HUES48 (cell line): ENCODE data around the gene HOXB2.
"Not testable (repeated sequence)": the region's sequence is repeated elsewhere in the genome, so short reads cannot be mapped to it uniquely, and the experiment has no call there.

Source experiments
- H3K27ac ChIP-seq: one replicate; pipeline ENCODE4 v1.7.0; 2013; ENCODE audit warnings: low read depth, low read length, inconsistent platforms
- H3K27me3 ChIP-seq: 2 replicates; pipeline ENCODE4 v1.6.1; 2013; ENCODE audit warnings: mild to moderate bottlenecking, low read length; ENCODE audit not compliant: control insufficient read depth, insufficient read depth
- H3K36me3 ChIP-seq: 2 replicates; pipeline ENCODE4 v1.6.1; 2013; ENCODE audit warnings: low read length; ENCODE audit not compliant: control insufficient read depth, insufficient read depth
- H3K4me1 ChIP-seq: 2 replicates; pipeline ENCODE4 v1.6.1; 2013; ENCODE audit warnings: mild to moderate bottlenecking, low read length; ENCODE audit not compliant: control insufficient read depth, insufficient read depth
- H3K4me3 ChIP-seq: 2 replicates; pipeline ENCODE4 v1.5.1; 2013; ENCODE audit warnings: mild to moderate bottlenecking, low read depth, low read length
- H3K9ac ChIP-seq: 2 replicates; pipeline ENCODE4 v1.6.1; 2013; ENCODE audit warnings: mild to moderate bottlenecking, low read depth, low read length, moderate library complexity
- H3K9me3 ChIP-seq: 2 replicates; pipeline ENCODE4 v1.6.1; 2013; ENCODE audit warnings: low read length; ENCODE audit not compliant: control insufficient read depth, insufficient read depth

Gene HOXB2

DNA sequence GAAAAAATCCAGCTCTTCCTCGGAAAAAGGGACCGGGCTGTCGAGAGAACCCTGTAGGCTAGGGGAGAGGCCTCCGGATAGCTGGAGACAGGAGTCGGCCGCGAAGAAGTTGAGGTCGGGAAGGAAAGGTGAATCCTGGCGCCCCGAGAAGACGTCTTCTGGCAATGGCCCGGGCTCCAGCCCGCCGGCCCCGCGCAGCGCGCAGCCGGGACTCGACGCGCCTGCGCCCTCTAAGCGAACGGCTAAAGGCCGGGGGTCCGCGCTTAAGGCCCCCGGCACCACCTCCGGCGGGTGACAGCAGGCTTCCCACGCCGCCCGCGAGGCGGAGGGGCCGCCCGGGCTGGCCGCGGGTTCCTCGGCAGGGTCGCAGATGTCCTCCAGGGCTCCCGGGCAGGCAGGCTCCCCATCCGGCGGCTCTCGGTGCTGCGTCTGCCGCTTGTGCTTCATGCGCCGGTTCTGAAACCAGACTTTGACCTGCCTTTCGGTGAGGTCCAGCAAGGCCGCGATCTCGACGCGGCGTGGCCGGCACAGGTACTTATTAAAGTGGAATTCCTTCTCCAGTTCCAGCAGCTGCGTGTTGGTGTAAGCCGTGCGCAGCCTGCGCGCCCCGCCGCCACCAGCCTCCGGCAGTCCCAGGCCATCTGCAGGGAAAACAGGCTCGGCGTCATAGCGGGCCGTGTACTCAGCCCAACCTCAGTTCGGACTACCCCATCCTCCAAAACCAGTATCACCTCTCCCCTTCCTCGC lies 1.6 kb downstream of the HOXB2 start:
- Histone ChIP-seq H3K27me3 (peaks cover 98% of the 10 kb centered on the region), H3K4me3 (peak overlapping the region; percentile 59), H3K9me3 (no peaks in the 10 kb centered on the region), H3K9ac (no peak overlapping the region), H3K4me1 (peaks cover 44% of the 10 kb centered on the region), H3K27ac (no peak overlapping the region), H3K36me3 (no peaks in the 10 kb centered on the region)

DNA sequence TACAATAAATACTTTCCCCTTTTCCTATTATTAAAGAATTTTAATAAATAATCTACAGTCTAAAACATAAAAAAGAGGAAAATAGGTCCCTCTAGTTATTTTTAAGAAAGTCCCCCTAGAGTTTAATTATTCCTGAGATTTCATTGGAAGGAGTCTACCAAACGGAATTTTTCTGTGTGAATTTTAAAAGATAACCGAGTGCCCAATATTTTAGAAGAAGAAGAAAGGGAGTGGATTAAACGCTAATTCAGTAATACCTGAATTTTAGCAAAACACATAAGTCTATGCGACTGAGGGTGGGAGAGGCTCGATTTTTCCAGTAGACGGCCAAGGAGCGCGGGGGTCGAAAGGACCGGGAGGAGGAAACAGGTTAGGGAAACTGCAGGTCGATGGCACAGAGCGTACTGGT lies 2.2 kb downstream of the HOXB2 start:
- no peak overlapping the region for H3K9ac ChIP-seq
- H3K4me1 ChIP-seq: peaks cover 40% of the 10 kb centered on the region
- H3K27me3 ChIP-seq: peaks cover 95% of the 10 kb centered on the region
- H3K9me3 ChIP-seq: no peaks in the 10 kb centered on the region
- no peak overlapping the region for H3K27ac ChIP-seq
- H3K4me3 ChIP-seq: peak overlapping the region; percentile 59
- no peaks in the 10 kb centered on the region for H3K36me3 ChIP-seq

DNA sequence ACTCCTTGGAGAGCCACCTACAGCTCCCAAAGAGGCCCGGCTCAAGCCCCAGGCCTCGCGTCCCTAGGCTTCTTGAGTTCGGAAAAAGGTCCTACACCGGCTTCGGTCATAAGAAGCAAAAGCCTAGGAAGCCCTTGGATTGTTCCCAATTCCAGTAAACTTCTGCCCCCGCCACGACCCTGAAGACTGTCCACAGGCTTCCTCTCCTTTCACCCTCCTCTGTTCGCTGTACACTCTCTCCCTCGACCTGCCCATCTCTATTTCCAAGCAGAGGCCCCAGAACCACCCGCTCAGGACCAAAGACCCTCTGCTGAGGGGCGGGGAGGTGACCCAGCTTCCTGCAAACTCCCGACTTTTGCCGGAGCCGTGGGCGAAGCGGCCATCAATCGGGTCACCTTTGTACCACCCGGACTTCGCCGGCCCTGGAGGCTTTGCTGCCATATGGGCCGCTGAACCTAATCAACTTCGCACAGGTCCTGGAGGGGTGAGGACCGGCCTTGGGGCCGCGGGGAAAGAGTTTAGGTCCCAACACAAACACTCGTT lies 2.7 kb downstream of the HOXB2 start:
- Histone ChIP-seq H3K27ac (no peak overlapping the region), H3K36me3 (no peaks in the 10 kb centered on the region), H3K9ac (no peak overlapping the region), H3K4me1 (peaks cover 35% of the 10 kb centered on the region), H3K27me3 (peaks cover 95% of the 10 kb centered on the region), H3K4me3 (peak overlapping the region; percentile 59), H3K9me3 (no peaks in the 10 kb centered on the region)

DNA sequence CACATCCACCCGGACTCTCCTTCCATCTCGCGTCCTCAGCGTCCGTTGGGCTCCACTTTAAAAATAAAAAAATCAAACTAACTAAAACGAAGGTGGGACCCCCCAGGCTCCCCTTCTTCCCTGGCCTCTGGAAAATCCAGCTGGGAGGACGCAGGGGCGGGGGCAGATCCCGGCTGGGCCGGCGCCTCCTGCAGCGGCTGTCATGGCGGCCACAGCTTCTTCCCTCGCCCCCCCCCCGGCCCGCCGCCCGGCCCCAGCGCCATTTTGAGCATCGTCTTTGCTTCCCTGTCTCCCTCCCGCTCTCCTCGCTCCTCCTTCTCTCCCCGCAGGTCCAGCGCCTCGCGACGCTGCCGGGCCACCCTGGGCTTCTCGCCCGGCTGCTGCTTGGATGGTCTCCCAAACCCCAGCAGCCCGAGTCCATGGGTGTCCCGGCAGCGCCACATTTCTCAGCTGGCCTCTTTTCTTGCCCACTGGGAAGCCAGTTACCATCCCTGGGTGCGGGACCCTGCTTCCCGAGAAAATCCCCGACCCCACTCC lies 3.3 kb downstream of the HOXB2 start:
- no peak overlapping the region for H3K27ac ChIP-seq
- peaks cover 92% of the 10 kb centered on the region for H3K27me3 ChIP-seq
- peaks cover 29% of the 10 kb centered on the region for H3K4me1 ChIP-seq
- H3K4me3 ChIP-seq: peak overlapping the region; percentile 59
- no peaks in the 10 kb centered on the region for H3K9me3 ChIP-seq
- no peaks in the 10 kb centered on the region for H3K36me3 ChIP-seq
- no peak overlapping the region for H3K9ac ChIP-seq

DNA sequence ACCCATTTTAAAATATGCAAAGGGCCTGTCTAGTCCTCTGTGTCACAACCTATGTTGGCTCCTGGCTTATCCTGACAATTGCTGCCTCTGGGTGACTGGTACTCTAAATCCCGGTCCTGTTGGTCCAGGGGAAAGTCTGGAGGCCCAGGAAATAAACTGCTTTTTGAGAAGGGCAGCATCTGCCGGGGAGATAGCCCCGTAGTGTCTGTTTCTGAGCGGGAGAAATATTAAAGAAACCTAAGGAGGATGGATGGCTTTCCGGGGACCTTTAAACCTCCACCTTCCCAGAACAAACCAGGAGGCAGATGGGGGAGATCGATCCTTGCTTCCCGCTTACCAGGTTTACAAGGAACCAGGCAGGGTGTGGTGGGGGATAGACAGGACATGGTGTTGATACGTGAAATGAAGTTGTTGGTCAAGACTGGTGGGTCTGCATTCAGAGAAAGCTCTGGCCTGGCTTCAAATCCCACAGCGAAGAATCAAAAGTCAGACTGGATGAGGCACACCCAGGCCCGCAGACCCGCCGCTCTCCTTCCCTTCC lies 3.8 kb downstream of the HOXB2 start:
- H3K9ac ChIP-seq: no peak overlapping the region
- peaks cover 26% of the 10 kb centered on the region for H3K4me1 ChIP-seq
- H3K36me3 ChIP-seq: no peaks in the 10 kb centered on the region
- peak overlapping the region; percentile 59 for H3K4me3 ChIP-seq
- H3K27me3 ChIP-seq: peaks cover 91% of the 10 kb centered on the region
- H3K9me3 ChIP-seq: no peaks in the 10 kb centered on the region
- H3K27ac ChIP-seq: no peak overlapping the region

DNA sequence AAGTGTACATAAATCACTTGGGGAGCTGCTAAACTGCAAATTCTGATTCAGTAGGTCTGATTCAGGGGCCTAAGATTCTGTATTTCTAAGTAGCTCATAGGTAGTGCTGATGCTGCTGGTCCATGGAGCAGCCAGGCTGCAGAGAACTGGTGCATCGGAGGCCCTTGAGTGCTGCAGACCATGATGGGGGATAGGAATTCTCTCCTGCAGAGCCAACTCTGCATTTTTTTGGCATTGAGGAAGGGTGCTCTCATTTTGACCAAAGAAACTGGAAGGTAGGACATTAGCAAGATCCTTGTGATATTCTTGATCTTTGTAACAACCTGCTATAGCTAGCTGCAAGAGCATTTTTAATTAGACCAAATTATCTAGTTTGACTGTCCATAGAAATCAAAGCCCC lies 4.7 kb downstream of the HOXB2 start:
- peaks cover 26% of the 10 kb centered on the region for H3K4me1 ChIP-seq
- no peaks in the 10 kb centered on the region for H3K9me3 ChIP-seq
- no peaks in the 10 kb centered on the region for H3K36me3 ChIP-seq
- H3K4me3 ChIP-seq: no peak overlapping the region
- H3K27ac ChIP-seq: no peak overlapping the region
- no peak overlapping the region for H3K9ac ChIP-seq
- H3K27me3 ChIP-seq: peaks cover 82% of the 10 kb centered on the region

DNA sequence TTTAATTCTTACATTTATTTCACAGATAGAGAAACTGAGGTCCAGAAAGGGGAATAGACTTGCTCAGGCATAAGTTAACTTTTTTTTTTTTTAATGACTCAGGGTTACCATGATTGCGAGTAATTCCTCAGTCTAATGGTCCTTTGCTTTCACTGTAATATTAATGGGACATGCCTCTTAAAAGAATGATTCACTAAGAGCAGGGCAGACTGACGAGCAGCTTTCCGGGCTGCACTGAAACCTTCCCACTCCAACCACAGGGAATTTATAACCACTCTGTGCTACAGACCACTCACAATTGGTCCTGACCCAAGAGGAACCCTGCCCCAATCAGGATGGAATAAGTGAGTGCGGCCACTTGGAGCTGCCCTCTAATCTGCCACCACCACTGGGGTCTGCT lies 5.7 kb downstream of the HOXB2 start:
- Histone ChIP-seq H3K4me3 (no peak overlapping the region), H3K27me3 (peaks cover 76% of the 10 kb centered on the region), H3K9me3 (no peaks in the 10 kb centered on the region), H3K36me3 (no peaks in the 10 kb centered on the region), H3K4me1 (peaks cover 26% of the 10 kb centered on the region), H3K9ac (no peak overlapping the region), H3K27ac (no peak overlapping the region)

DNA sequence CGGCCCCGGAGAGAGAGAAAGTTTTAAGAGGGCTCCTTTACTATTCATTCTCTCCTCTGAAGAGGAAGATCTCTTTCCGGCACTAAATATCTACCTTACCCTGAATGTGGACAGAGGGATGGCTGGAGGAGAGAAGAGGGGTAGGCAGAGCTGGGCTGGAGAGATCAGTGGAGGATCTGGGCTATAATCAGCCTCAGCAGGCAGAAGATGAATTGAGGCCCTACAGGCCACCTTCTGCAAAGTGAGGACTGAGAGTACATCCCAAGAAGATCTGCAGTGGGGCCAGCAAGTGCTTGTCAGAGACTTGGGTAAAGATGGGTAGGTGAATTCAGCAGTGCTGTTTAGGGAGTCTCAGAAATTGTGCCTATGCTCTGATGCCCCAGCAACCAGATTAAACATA lies 7.6 kb downstream of the HOXB2 start:
- H3K27me3 ChIP-seq: peaks cover 76% of the 10 kb centered on the region

DNA sequence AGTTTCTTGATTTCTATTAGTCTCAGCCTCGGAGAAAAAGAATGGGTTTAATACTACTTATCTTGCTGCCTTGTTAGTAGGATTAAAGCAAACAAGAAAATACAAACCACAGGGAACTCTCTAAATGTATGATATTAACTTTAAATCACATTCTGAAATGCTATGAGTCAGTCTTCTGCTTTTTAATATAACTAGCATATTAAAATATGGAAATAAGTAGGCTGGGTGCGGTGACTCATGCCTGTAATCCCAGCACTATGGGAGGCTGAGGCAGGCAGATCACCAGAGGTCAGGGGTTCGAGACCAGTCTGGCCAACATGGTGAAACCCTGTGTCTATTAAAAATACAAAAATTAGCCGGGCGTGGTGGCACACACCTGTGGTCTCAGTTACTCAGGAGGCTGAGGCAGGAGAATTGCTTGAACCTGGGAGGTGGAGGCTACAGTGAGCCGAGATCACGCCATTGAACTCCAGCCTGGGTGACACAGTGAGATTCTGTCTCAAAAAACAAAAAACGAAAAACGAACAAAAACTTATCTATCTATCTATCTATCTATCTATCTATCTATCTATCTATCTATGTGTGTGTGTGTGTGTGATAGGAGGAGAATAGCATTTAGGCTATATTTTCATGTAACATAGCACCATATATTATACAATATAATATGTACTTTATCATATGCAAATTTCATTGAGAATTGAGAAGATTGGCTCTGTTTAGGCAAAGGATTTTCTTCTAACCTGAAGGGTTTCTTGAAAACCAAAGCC lies 8.9 kb downstream of the HOXB2 start:
- H3K4me3 ChIP-seq: not testable (repeated sequence)
- H3K27me3 ChIP-seq: peaks cover 76% of the 10 kb centered on the region

More for the DNA sequence above, 7.6 kb downstream of the HOXB2 start:
- Histone ChIP-seq H3K36me3 (no peaks in the 10 kb centered on the region), H3K4me1 (peaks cover 19% of the 10 kb centered on the region), H3K9ac (no peak overlapping the region), H3K9me3 (no peaks in the 10 kb centered on the region), H3K27ac (no peak overlapping the region), H3K4me3 (no peak overlapping the region)

DNA sequence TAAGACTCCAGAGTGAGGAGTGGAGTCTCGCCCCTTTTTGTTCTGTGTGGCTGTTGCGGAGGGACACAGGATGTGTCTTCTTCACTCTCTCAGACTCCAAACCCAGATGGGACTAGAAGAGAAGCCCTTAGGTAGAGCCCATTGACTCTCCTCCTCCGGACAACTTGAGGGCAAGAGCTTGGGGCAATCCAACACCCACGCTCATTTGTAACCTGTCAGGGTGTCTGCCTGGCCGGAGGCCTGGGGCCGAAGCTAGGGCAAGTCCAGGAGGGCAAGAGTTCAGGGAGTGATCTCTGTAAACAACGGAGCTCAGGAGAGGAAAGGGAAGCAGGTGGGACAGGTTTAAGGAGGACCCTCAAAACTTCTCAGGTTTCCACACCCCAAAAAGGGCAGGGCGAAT lies 12.6 kb downstream of the HOXB2 start:
- H3K9me3 ChIP-seq: no peaks in the 10 kb centered on the region
- H3K36me3 ChIP-seq: no peaks in the 10 kb centered on the region
- H3K4me1 ChIP-seq: peaks cover 37% of the 10 kb centered on the region
- H3K4me3 ChIP-seq: no peak overlapping the region
- H3K9ac ChIP-seq: no peak overlapping the region
- no peak overlapping the region for H3K27ac ChIP-seq
- H3K27me3 ChIP-seq: peaks cover 81% of the 10 kb centered on the region

More for the DNA sequence above, 8.9 kb downstream of the HOXB2 start:
- H3K9ac ChIP-seq, H3K9me3 ChIP-seq, H3K36me3 ChIP-seq, H3K27ac ChIP-seq: not testable (repeated sequence)
- H3K4me1 ChIP-seq: peaks cover 19% of the 10 kb centered on the region
